Activated CD4-positive, alpha-beta T cell treated with anti-CD3 and anti-CD28 coated beads, Interleukin-2, Interleukin-6, amounts not matched to agents 100 ng/mL and 50 ng/mL, durations not matched to agents 16 hours and 8 hours (primary cell): ENCODE results near the gene VSX1.

Experiments used
- DNase-seq: peaks from one replicate; pipeline ENCODE4 v3.0.0-alpha.2; 2020

VSX1 gene

GRCh38 chr20:25052255-25053194, 29.4 kb downstream of the VSX1 start:
- no peak for DNase-seq

GRCh38 chr20:25051386-25052155, 30.4 kb downstream of the VSX1 start:
- DNase-seq, result no peak

- DNase-seq, result no peak
These were observed 31.2 kb downstream of the VSX1 start for GRCh38 chr20:25050501-25051350.

GRCh38 chr20:25050082-25050481, 31.9 kb downstream of the VSX1 start:
- no peak for DNase-seq

GRCh38 chr20:25049261-25050060, 32.5 kb downstream of the VSX1 start:
- DNase-seq, result no peak

GRCh38 chr20:25048519-25048952, 33.4 kb downstream of the VSX1 start:
- no peak for DNase-seq

GRCh38 chr20:25047766-25048165, 34.2 kb downstream of the VSX1 start:
- DNase-seq, result no peak

- DNase-seq, result no peak
These were observed 34.9 kb downstream of the VSX1 start for GRCh38 chr20:25046736-25047666.

- no peak for DNase-seq
These were observed 35.7 kb downstream of the VSX1 start for GRCh38 chr20:25046181-25046641.

- DNase-seq, result no peak
These were observed 36.6 kb downstream of the VSX1 start for GRCh38 chr20:25045343-25045712.

GRCh38 chr20:25044660-25045342, 37.1 kb downstream of the VSX1 start:
- DNase-seq, result no peak

- DNase-seq, result no peak
These were observed 37.7 kb downstream of the VSX1 start for GRCh38 chr20:25044261-25044560.

- no peak for DNase-seq
These were observed 38.3 kb downstream of the VSX1 start for GRCh38 chr20:25043499-25044260.

- DNase-seq, result peak; percentile 48
These were observed 39.1 kb downstream of the VSX1 start for GRCh38 chr20:25042531-25043498.

GRCh38 chr20:25041813-25042530, 40.0 kb downstream of the VSX1 start:
- DNase-seq, result no peak

- no peak for DNase-seq
These were observed 41.5 kb downstream of the VSX1 start for GRCh38 chr20:25040438-25040831.

GRCh38 chr20:25039697-25040437, 42.1 kb downstream of the VSX1 start:
- no peak for DNase-seq
